HG02678 (cell line): ENCODE results near the gene PIPOX.

ENCODE experiments used
- ATAC-seq: cut with Tn5 transposase; IDR thresholded peaks from one replicate; pipeline ENCODE4 v1.9.1; 2021; ENCODE audit warnings: mild to moderate bottlenecking, moderate library complexity; ENCODE audit not compliant: unreplicated experiment

The PIPOX gene

GRCh38 chr17:29094101-29094708 is 51.3 kb downstream of the PIPOX start:
- no peak for ATAC-seq

- no peak for ATAC-seq
These were observed 52.5 kb downstream of the PIPOX start for GRCh38 chr17:29095439-29095838.

- ATAC-seq, result no peak
These were observed 53.2 kb downstream of the PIPOX start for GRCh38 chr17:29096094-29096493.

GRCh38 chr17:29099527-29099926 is 56.6 kb downstream of the PIPOX start:
- ATAC-seq, result no peak

- ATAC-seq, result no peak
These were observed 57.4 kb downstream of the PIPOX start for GRCh38 chr17:29100296-29100695.

- ATAC-seq, result no peak
These were observed 59.1 kb downstream of the PIPOX start for GRCh38 chr17:29102046-29102445.

GRCh38 chr17:29102741-29103181 is 59.8 kb downstream of the PIPOX start:
- no peak for ATAC-seq

GRCh38 chr17:29103341-29103740 is 60.4 kb downstream of the PIPOX start:
- ATAC-seq, result no peak
